Measurements from ENCODE around the gene CCDC70.
"Not testable (repeated sequence)": the region's sequence is repeated elsewhere in the genome, so short reads cannot be mapped to it uniquely, and the experiment has no call there.

Gene CCDC70

GRCh38 chr13:51909265-51909664 is 47.5 kb downstream of the CCDC70 start:
- DNase-seq (ENCODE audit: low spot score): not testable (repeated sequence)

- no peak for DNase-seq (ENCODE audit: low spot score)
Measured at GRCh38 chr13:51910508-51910907, 48.7 kb downstream of the CCDC70 start.

DNA sequence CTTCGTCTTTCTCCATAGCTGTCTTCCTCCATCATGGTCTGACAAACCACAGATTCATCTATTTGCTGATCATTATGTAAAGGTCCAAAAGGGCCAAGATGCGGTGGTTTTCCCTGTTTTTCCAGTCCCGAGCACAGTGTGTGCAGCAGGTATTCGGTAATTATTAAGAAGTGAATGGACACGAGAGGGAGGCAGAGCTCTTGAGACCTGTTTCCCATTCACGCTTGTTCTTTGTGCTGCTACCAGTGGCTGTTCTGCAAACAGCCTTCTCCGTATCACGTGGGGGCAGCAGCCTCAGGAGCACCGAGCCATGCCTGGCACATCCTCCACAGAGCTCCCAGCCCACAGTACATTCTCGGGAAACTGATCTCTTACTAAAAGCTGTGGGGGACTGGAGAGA is 50.3 kb downstream of the CCDC70 start:
- DNase-seq (ENCODE audit: low spot score): peak; percentile 78

DNA sequence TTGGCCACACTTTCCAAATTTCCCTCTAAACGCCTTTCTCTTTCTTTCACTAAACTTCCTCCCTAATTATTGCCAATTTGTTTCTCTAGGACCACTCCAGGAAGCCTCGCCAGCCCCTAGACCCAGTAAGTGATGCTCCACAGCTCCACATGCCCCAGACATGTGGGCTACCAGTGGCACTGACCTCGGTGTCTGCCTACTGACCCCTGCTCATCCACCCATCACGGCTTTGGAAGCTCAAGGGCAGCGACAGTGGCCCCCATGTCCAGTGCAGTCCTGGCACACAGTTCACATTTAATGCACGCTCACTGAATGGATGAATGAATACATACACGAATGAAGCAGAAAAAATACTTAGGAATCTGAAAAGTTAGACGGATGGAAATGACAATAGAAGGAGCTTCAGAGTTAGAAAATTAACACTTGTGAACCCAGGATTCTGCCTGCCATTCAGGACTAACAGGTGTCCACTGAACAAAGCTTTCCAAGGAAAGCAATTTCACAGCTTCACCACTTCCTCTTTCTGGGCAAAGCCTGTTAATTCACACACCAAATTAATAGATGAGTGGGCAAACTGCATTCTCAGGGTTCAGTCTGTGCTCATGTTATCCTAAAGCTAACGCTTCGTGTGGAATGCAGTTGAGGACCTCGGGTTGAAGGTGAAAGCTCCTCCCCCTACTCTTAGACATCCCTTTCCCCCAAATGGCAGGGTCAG is 50.9 kb downstream of the CCDC70 start:
- no peak for DNase-seq (ENCODE audit: low spot score)

GRCh38 chr13:51913421-51914136 is 51.8 kb downstream of the CCDC70 start:
- no peak for DNase-seq (ENCODE audit: low spot score)

DNA sequence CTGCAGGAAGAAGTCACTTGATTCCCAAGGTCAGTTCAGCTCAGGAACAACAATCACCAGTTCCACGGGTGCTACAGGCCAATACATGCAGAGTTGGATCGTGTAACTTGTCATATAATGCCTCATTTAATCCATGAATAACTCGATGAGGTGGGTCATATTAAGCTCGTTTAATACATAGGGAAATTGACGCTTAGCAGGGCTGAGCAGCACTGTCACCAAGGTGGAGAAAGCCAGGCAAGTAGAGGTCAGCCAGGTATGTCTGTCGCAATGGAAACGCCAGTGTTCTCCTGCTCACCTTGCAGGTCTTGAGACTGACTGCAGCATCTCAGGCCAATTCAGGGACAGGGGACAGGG is 52.3 kb downstream of the CCDC70 start:
- DNase-seq (ENCODE audit: low spot score): no peak

All from putamen (tissue), 1 donor.